Urinary bladder (tissue), 4 donors: Measurements from ENCODE around the gene TENT5A. TPM values are rescaled to one million over a fixed set of nuclear protein-coding genes. Genes with fewer than 3 reads are reported as not detected.

Experiments
- DNase-seq: peaks from one replicate; pipeline ENCODE4 v3.0.0-alpha.2; 2015; ENCODE audit errors: extremely low spot score
- H3K27ac ChIP-seq: one replicate; pipeline ENCODE4 v1.5.1; 2013; ENCODE audit warnings: low read depth, mild to moderate bottlenecking, moderate library complexity
- H3K36me3 ChIP-seq: one replicate; pipeline ENCODE4 v1.6.1; 2013; ENCODE audit warnings: mild to moderate bottlenecking, moderate library complexity; ENCODE audit not compliant: insufficient read depth
- H3K4me1 ChIP-seq: one replicate; pipeline ENCODE4 v1.6.1; 2013; ENCODE audit warnings: mild to moderate bottlenecking, moderate library complexity; ENCODE audit not compliant: insufficient read depth
- H3K4me3 ChIP-seq: one replicate; pipeline ENCODE4 v1.5.1; 2013; ENCODE audit warnings: low read depth, low read length
- WGBS: extraction: QIAGEN DNeasy Blood & Tissue Kit; methylation state at CpG from one replicate; pipeline ENCODE4 v1.1.7; 2013; 5-methylcytosine and 5-hydroxymethylcytosine counted together
- polyA plus RNA-seq: library from polyadenylated mRNA; stranded (reverse); fragments of 200-250 nt; gene quantifications from one replicate; pipeline ENCODE4 v1.2.3, GENCODE V29; 2013
- total RNA-seq: library from RNA; depleted of rRNA; stranded (reverse); fragments of >200 nt; gene quantifications from one replicate; pipeline ENCODE4 v1.2.3, GENCODE V29; 2014
- donor health status: healthy with polysubstance abuse.
- donor health status: healthy.

Gene TENT5A
- total RNA-seq (154 TPM), polyA plus RNA-seq (18.8 TPM)

- DNase-seq = peak; percentile 84
- H3K27ac ChIP-seq = peak within 1 kb of the TSS; percentile 97
- H3K4me3 ChIP-seq = peak within 1 kb of the TSS; percentile 82
- under 1% methylated on average over 77 of the region's 77 CpGs for WGBS
- peaks cover under 1% of the 10 kb centered on the region for H3K4me1 ChIP-seq
- H3K36me3 ChIP-seq = no peaks in the 10 kb centered on the region
Measured at GRCh38 chr6:81752084-81752920, at the start of gene TENT5A. TENT5A (minus strand) TSS chr6:81752681; CDS start chr6:81752141, 540 bp downstream.

GRCh38 chr6:81801489-81801888 is 49.0 kb upstream of the TENT5A start:
- no peaks in the 10 kb centered on the region for H3K36me3 ChIP-seq
- 93% methylated on average over 3 of the region's 3 CpGs for WGBS
- H3K4me1 ChIP-seq = no peaks in the 10 kb centered on the region
- no peak overlapping the region for H3K27ac ChIP-seq
- H3K4me3 ChIP-seq = no peak overlapping the region
- DNase-seq = no peak

- WGBS = 90% methylated on average over 3 of the region's 3 CpGs
- H3K4me1 ChIP-seq = no peaks in the 10 kb centered on the region
- H3K36me3 ChIP-seq = no peaks in the 10 kb centered on the region
- H3K27ac ChIP-seq = no peak overlapping the region
- no peak for DNase-seq
- H3K4me3 ChIP-seq = no peak overlapping the region
Measured at GRCh38 chr6:81800666-81801065, 48.2 kb upstream of the TENT5A start.

- Histone ChIP-seq H3K4me3 (no peak overlapping the region), H3K27ac (no peak overlapping the region), H3K36me3 (no peaks in the 10 kb centered on the region), H3K4me1 (no peaks in the 10 kb centered on the region)
- 75% methylated on average over 1 of the region's 1 CpG for WGBS
- no peak for DNase-seq
Measured at GRCh38 chr6:81799323-81799722, 46.8 kb upstream of the TENT5A start.

- no peak for DNase-seq
- Histone ChIP-seq H3K4me3 (no peak overlapping the region), H3K4me1 (no peaks in the 10 kb centered on the region), H3K27ac (no peak overlapping the region), H3K36me3 (no peaks in the 10 kb centered on the region)
- WGBS = 84% methylated on average over 1 of the region's 1 CpG
Measured at GRCh38 chr6:81797591-81797990, 45.1 kb upstream of the TENT5A start.

GRCh38 chr6:81795890-81796289 is 43.4 kb upstream of the TENT5A start:
- H3K4me3 ChIP-seq = no peak overlapping the region
- no peaks in the 10 kb centered on the region for H3K4me1 ChIP-seq
- H3K36me3 ChIP-seq = no peaks in the 10 kb centered on the region
- H3K27ac ChIP-seq = no peak overlapping the region
- 96% methylated on average over 1 of the region's 1 CpG for WGBS
- DNase-seq = no peak

- no peak overlapping the region for H3K27ac ChIP-seq
- no peaks in the 10 kb centered on the region for H3K36me3 ChIP-seq
- no peaks in the 10 kb centered on the region for H3K4me1 ChIP-seq
- 90% methylated on average over 4 of the region's 4 CpGs for WGBS
- H3K4me3 ChIP-seq = no peak overlapping the region
- DNase-seq = no peak
Measured at GRCh38 chr6:81793821-81794475, 41.5 kb upstream of the TENT5A start.

GRCh38 chr6:81792826-81793225 is 40.3 kb upstream of the TENT5A start:
- 68% methylated on average over 1 of the region's 1 CpG for WGBS
- H3K4me3 ChIP-seq = no peak overlapping the region
- DNase-seq = no peak
- H3K36me3 ChIP-seq = no peaks in the 10 kb centered on the region
- H3K4me1 ChIP-seq = no peaks in the 10 kb centered on the region
- no peak overlapping the region for H3K27ac ChIP-seq

GRCh38 chr6:81791756-81792155 is 39.3 kb upstream of the TENT5A start:
- Histone ChIP-seq H3K36me3 (no peaks in the 10 kb centered on the region), H3K4me1 (no peaks in the 10 kb centered on the region)
- WGBS = 89% methylated on average over 2 of the region's 2 CpGs

GRCh38 chr6:81790034-81790433 is 37.6 kb upstream of the TENT5A start:
- DNase-seq = no peak
- Histone ChIP-seq H3K4me3 (no peak overlapping the region), H3K4me1 (no peaks in the 10 kb centered on the region), H3K27ac (no peak overlapping the region), H3K36me3 (no peaks in the 10 kb centered on the region)
- WGBS = 94% methylated on average over 2 of the region's 2 CpGs

More at GRCh38 chr6:81791756-81792155, 39.3 kb upstream of the TENT5A start:
- no peak overlapping the region for H3K27ac ChIP-seq
- no peak overlapping the region for H3K4me3 ChIP-seq
- no peak for DNase-seq

- DNase-seq = no peak
- Histone ChIP-seq H3K27ac (no peak overlapping the region), H3K36me3 (no peaks in the 10 kb centered on the region), H3K4me1 (no peaks in the 10 kb centered on the region), H3K4me3 (no peak overlapping the region)
- 24% methylated on average over 1 of the region's 1 CpG for WGBS
Measured at GRCh38 chr6:81789291-81789690, 36.8 kb upstream of the TENT5A start.

GRCh38 chr6:81788748-81789147 is 36.3 kb upstream of the TENT5A start:
- Histone ChIP-seq H3K4me3 (no peak overlapping the region), H3K4me1 (no peaks in the 10 kb centered on the region), H3K27ac (no peak overlapping the region), H3K36me3 (no peaks in the 10 kb centered on the region)
- DNase-seq = no peak

- H3K4me3 ChIP-seq = no peak overlapping the region
- no peak for DNase-seq
- no peaks in the 10 kb centered on the region for H3K4me1 ChIP-seq
- 49% methylated on average over 3 of the region's 3 CpGs for WGBS
- H3K27ac ChIP-seq = no peak overlapping the region
- H3K36me3 ChIP-seq = no peaks in the 10 kb centered on the region
Measured at GRCh38 chr6:81787313-81788068, 35.0 kb upstream of the TENT5A start.
